OCI-LY3 (cell line): ENCODE measurements around the gene FAM131A.

Experiments
- H2AFZ ChIP-seq: fragments of 200-600, 300-600 bp; shearing (Covaris generic); 2 replicates; pipeline ENCODE4 v1.6.0; 2014; ENCODE audit warnings: antibody characterized with exemption, low read depth, low read length
- H3K27ac ChIP-seq: fragments of 200-600, 300-600 bp; sonication (generic); 2 replicates; pipeline ENCODE4 v1.5.1; 2014; ENCODE audit warnings: mild to moderate bottlenecking, low read length, moderate library complexity, mixed read lengths
- H3K27me3 ChIP-seq: fragments of 200-600, 300-600 bp; sonication (generic); 2 replicates; pipeline ENCODE4 v1.6.1; 2014; ENCODE audit warnings: low read depth, low read length, mixed read lengths
- H3K36me3 ChIP-seq: fragments of 200-600, 300-600 bp; sonication (generic); replicated peaks from 2 replicates; pipeline ENCODE3; 2014; ENCODE audit warnings: low read depth, low read length, mixed read lengths
- H3K4me1 ChIP-seq: fragments of 300-600, 200-600 bp; sonication (generic); 2 replicates; pipeline ENCODE4 v1.6.1; 2014; ENCODE audit warnings: low read length, mixed read lengths
- H3K4me2 ChIP-seq: fragments of 200-600, 300-600 bp; sonication (generic); 2 replicates; pipeline ENCODE4 v1.6.1; 2014; ENCODE audit warnings: low read length, mixed read lengths
- H3K4me3 ChIP-seq: fragments of 300-600, 200-600 bp; sonication (generic); 2 replicates; pipeline ENCODE4 v1.5.1; 2014; ENCODE audit warnings: antibody characterized with exemption, mild to moderate bottlenecking, low read length, moderate library complexity
- H3K79me2 ChIP-seq: fragments of 300-600, 200-600 bp; shearing (Covaris generic); 2 replicates; pipeline ENCODE4 v1.6.1; 2014; ENCODE audit warnings: mild to moderate bottlenecking, low read length, mixed read lengths
- H3K9ac ChIP-seq: fragments of 300-600, 200-600 bp; shearing (Covaris generic); 2 replicates; pipeline ENCODE4 v1.6.0; 2014; ENCODE audit warnings: mild to moderate bottlenecking, low read length, moderate library complexity
- H3K9me3 ChIP-seq: fragments of 200-600, 300-600 bp; shearing (Covaris generic); 2 replicates; pipeline ENCODE4 v1.6.1; 2014; ENCODE audit warnings: low read length, mixed read lengths; ENCODE audit not compliant: insufficient read depth
- H4K20me1 ChIP-seq: fragments of 200-600, 300-600 bp; sonication (generic); 2 replicates; pipeline ENCODE4 v1.6.1; 2016; ENCODE audit warnings: low read length, mixed read lengths; ENCODE audit not compliant: insufficient read depth
- CTCF ChIP-seq: fragments of 200-600, 300-600 bp; sonication (generic); IDR thresholded peaks from 2 replicates; pipeline ENCODE4 v1.5.1; 2014; ENCODE audit warnings: antibody characterized with exemption, low read length, low read depth
- EZH2phosphoT487 ChIP-seq: fragments of 200-600 bp; shearing (Covaris generic); IDR thresholded peaks from 2 replicates; pipeline ENCODE4 v1.6.1; 2018; ENCODE audit warnings: antibody characterized with exemption, mixed run types, low read depth

The FAM131A gene

DNA sequence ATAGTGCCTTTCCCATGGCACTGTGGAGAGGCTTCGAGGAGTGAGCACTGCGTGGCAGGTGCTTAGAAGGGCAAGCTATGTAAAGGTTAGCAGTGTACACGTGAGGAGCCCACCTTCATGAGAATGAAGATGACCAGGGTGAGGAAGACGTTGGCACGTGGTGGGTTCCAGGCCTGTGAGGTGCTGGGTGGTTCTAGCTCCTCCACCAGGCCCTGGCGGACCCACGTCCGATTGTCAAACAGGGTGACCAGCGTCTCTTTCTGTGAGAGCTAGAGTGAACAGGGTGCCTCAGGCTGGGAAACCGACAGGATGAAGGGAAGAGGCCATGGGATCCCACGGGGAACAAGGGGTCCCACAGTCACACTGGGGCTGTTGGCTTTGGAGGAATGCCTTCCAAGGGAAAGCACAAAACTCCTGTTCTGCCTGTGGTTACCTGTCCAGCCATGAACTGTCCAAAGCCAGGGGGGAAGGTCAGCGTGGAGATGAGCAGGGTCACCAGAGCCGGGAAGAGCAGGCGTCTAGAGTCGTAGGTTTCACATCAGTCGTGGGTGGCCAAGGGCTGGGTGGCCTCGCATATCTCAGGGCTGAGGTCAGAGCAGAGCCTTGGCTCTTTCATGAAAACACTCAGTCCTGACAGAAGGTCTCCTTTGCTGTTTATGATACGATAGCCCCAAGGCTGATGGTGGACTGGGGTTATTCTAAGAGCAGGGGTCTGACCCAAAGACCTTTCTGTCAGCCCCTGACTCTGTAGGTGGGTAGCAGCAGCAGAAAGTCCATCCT, 18.1 kb downstream of the FAM131A start:
- Histone ChIP-seq H3K4me2 (no peak overlapping the region), H3K4me1 (peaks cover 3% of the 10 kb centered on the region), H3K4me3 (no peak overlapping the region), H3K9ac (no peak overlapping the region), H3K36me3 (peaks cover 5% of the 10 kb centered on the region), H3K27ac (no peak overlapping the region), H3K27me3 (no peaks in the 10 kb centered on the region), H3K9me3 (no peaks in the 10 kb centered on the region), H4K20me1 (no peaks in the 10 kb centered on the region), H3K79me2 (peaks cover 5% of the 10 kb centered on the region), H2AFZ (no peak overlapping the region)
- no peak for TF ChIP-seq EZH2phosphoT487
- no peak for TF ChIP-seq CTCF

DNA sequence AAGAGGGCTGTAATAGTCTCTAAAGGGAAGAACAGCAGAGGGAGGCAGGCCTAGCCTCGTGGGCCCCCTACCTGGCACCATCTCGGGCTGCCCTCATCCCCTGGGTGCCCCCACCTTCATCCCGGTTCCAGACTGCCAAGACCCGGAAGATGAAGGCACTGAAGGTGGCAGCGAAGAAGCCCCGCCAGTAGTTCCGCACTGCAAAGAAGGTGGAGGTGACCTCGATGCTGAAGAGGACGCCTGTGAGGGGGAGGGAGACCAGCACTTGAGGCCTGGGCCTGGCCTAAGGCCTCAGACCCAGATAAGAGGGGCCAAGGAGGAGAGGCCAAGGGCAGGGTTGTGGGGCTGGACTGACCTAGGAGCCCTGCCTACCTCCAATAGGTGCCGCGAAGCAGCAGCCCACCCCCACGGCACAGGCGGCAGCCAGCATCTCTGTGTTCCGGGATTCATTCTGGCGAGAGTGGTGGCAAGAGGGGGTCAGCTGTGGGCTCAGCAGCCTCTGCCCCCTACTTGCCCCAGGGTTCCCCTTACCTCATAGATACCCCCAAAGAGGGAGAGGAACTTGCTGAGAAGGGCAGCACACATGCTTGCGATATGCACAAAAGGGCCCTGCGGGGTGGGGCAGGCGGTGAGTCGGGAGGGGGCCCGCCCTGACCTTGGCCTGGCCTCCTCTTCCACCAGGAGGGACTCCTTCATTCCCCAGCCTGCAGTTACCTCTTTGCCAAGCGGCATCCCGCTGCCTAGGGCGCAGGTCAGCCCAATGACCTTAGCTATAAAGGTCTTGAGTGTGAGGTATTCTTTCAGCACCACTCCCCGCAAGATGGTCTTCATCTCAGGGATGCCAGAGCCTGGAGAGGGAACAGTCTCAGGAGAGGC, 20.1 kb downstream of the FAM131A start:
- Histone ChIP-seq H3K4me3 (no peak overlapping the region), H3K9me3 (no peaks in the 10 kb centered on the region), H3K4me2 (no peak overlapping the region), H3K9ac (no peak overlapping the region), H3K27me3 (no peaks in the 10 kb centered on the region), H2AFZ (no peak overlapping the region), H3K36me3 (peaks cover 4% of the 10 kb centered on the region), H3K27ac (no peak overlapping the region), H3K4me1 (peaks cover 7% of the 10 kb centered on the region), H3K79me2 (peaks cover 23% of the 10 kb centered on the region), H4K20me1 (no peaks in the 10 kb centered on the region)
- TF ChIP-seq CTCF: no peak
- no peak for TF ChIP-seq EZH2phosphoT487

DNA sequence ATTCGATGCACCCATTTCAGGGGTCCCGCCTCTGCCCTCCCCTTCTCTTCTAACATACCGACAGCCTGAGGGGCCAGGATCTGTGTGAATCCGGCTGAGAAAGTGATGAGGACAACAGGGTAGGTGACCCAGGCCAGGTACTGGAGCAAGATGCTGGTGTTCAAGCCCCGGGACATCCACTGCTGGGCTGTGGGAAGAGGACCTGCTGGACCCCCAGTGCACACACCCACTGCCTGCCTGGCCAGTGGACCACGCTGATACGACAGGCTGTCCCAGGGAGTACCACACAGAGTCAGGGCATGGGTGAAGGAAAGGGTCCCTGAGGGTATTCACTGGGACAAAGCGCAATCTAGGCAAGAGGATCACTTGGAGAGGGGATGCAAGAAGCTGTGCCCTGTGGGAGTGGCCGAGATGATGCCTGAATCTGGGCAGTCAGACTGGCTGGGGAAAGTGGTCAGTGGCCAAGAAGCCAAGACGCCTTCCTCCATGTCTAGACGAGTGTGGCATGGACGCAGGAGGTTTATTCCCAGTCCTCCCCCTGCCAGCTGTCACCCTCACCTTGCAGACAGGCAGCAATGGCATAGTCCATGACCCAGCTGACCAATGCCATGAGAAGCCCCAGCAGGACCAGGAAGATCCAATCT, 20.8 kb downstream of the FAM131A start:
- H3K4me3 ChIP-seq: no peak overlapping the region
- no peaks in the 10 kb centered on the region for H3K9me3 ChIP-seq
- no peaks in the 10 kb centered on the region for H3K36me3 ChIP-seq
- peaks cover 24% of the 10 kb centered on the region for H3K79me2 ChIP-seq
- no peak overlapping the region for H3K9ac ChIP-seq
- H2AFZ ChIP-seq: no peak overlapping the region
- no peak overlapping the region for H3K27ac ChIP-seq
- H3K27me3 ChIP-seq: no peaks in the 10 kb centered on the region
- no peak for TF ChIP-seq EZH2phosphoT487
- no peak for TF ChIP-seq CTCF
- no peaks in the 10 kb centered on the region for H4K20me1 ChIP-seq
- H3K4me1 ChIP-seq: peaks cover 7% of the 10 kb centered on the region
- no peak overlapping the region for H3K4me2 ChIP-seq

DNA sequence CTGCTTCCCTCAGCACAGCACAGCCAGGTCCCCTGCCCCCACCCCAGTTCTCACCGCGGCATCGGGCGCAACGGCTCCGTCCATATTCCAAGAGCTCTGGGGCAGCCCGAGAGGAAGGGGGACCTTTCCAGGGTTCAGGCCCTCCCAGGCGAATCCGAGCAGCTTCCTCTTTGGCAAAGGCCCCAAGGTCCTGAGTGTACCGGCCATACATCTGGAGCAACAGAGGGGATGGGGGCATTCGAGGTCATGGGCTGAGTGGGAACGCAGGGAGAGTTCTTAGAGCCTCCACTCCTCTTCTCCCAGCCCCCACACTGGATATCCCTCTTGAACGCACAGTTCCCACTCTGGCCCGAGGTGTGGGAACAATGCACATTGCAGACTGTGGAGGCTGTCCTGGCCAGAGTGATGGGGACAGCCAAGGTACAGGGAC, 21.5 kb downstream of the FAM131A start:
- Histone ChIP-seq H3K9me3 (no peaks in the 10 kb centered on the region), H3K4me3 (no peak overlapping the region), H3K4me1 (peaks cover 8% of the 10 kb centered on the region), H3K27ac (no peak overlapping the region), H3K9ac (no peak overlapping the region), H3K79me2 (peaks cover 31% of the 10 kb centered on the region), H4K20me1 (no peaks in the 10 kb centered on the region), H2AFZ (no peak overlapping the region), H3K36me3 (no peaks in the 10 kb centered on the region), H3K4me2 (no peak overlapping the region), H3K27me3 (no peaks in the 10 kb centered on the region)
- TF ChIP-seq CTCF: no peak
- no peak for TF ChIP-seq EZH2phosphoT487
